Caco-2 (cell line): ENCODE results near the gene ROBO1. TPM values are rescaled to one million over a fixed set of nuclear protein-coding genes. Genes with fewer than 3 reads are reported as not detected.

ENCODE experiments used
- BruUV-seq: library from RNA; stranded (reverse); fragments of 400-500 nt; replicated peaks from 2 replicates; lab custom pipeline; 2021; lab: Mats Ljungman, UMichigan
- CTCF ChIA-PET: fragments of 300-600 bp; sonication (Branson Sonifier 250); formaldehyde crosslinking; loops from one replicate; lab custom pipeline; 2022; ENCODE audit warnings: antibody characterized with exemption; lab: Charles Lee
- POLR2A ChIA-PET: fragments of 300-600 bp; sonication (Branson Sonifier 250); formaldehyde crosslinking; loops from one replicate; lab custom pipeline; 2022; ENCODE audit warnings: antibody characterized with exemption; lab: Charles Lee
- DNase-seq, 2 experiments: peaks; one replicate each; pipeline versions ENCODE4 v3.0.0 to v3.0.0-alpha.2; 2020 to 2022
- H3K27me3 ChIP-seq: replicated peaks from 2 replicates; pipeline ENCODE4 v1.6.0; 2011; ENCODE audit warnings: low read length; ENCODE audit not compliant: control insufficient read depth, insufficient read depth
- H3K36me3 ChIP-seq: 2 replicates; pipeline ENCODE4 v1.5.1; 2011; ENCODE audit warnings: low read length; ENCODE audit not compliant: control insufficient read depth, insufficient read depth
- H3K4me1 ChIP-seq: fragments of 250-450 bp; sonication (Bioruptor Pico); 2 replicates; pipeline ENCODE4 v1.5.1; 2020; ENCODE audit warnings: mild to moderate bottlenecking
- H3K4me3 ChIP-seq: 2 replicates; pipeline ENCODE4 v1.5.1; 2011; ENCODE audit warnings: low read depth, mild to moderate bottlenecking, control low read depth, low read length
- H3K9me3 ChIP-seq: fragments of 250-450 bp; sonication (Bioruptor Pico); 2 replicates; pipeline ENCODE4 v1.5.1; 2020; ENCODE audit warnings: mild to moderate bottlenecking, moderate library complexity
- H3K27ac Mint-ChIP-seq: one replicate; pipeline ENCODE4 v1.8.0; 2022; ENCODE audit warnings: mixed read lengths; ENCODE audit not compliant: unreplicated experiment
- H3K27me3 Mint-ChIP-seq: one replicate; pipeline ENCODE4 v1.8.0; 2022; ENCODE audit warnings: mixed read lengths; ENCODE audit not compliant: insufficient read depth, unreplicated experiment
- H3K36me3 Mint-ChIP-seq: one replicate; pipeline ENCODE4 v1.8.0; 2022; ENCODE audit warnings: mild to moderate bottlenecking, mixed read lengths; ENCODE audit not compliant: insufficient read depth, unreplicated experiment
- H3K4me1 Mint-ChIP-seq: one replicate; pipeline ENCODE4 v1.8.0; 2022; ENCODE audit warnings: low read depth, mixed read lengths; ENCODE audit not compliant: unreplicated experiment
- H3K4me3 Mint-ChIP-seq: one replicate; pipeline ENCODE4 v1.8.0; 2022; ENCODE audit warnings: mild to moderate bottlenecking, moderate library complexity, mixed read lengths; ENCODE audit not compliant: unreplicated experiment
- H3K9me3 Mint-ChIP-seq: one replicate; pipeline ENCODE4 v1.8.0; 2022; ENCODE audit warnings: mixed read lengths; ENCODE audit not compliant: unreplicated experiment
- intact Hi-C: fragments of 100-400 bp; cut with micrococcal nuclease; formaldehyde crosslinking; loops from one replicate; pipeline ENCODE4 v1.10.0; 2022; ENCODE audit not compliant: unreplicated experiment
- total RNA-seq: library from RNA; stranded (reverse); gene quantifications from 2 replicates; pipeline ENCODE4 v1.2.3, GENCODE V29; 2022
- TF ChIP-seq, protein P1 (sequence below), 2 experiments: fragments of 200-600 bp in 1 of 2; IDR thresholded peaks; 1 replicate in 1 of 2; 2 replicates in 1 of 2; pipeline versions ENCODE4 v1.5.1 to v1.8.0; 2011 to 2022; ENCODE audit warnings: antibody characterized with exemption in 1 of 2, control low read depth in 1 of 2, inconsistent platforms in 1 of 2, low read depth in 1 of 2, low read length in 1 of 2, mild to moderate bottlenecking in 1 of 2, moderate library complexity in 1 of 2; ENCODE audit not compliant: insufficient read depth in 1 of 2, severe bottlenecking in 1 of 2, unreplicated experiment in 1 of 2

The ROBO1 gene
- total RNA-seq, 1 experiment from 2014 or later: 1.8 TPM

DNA sequence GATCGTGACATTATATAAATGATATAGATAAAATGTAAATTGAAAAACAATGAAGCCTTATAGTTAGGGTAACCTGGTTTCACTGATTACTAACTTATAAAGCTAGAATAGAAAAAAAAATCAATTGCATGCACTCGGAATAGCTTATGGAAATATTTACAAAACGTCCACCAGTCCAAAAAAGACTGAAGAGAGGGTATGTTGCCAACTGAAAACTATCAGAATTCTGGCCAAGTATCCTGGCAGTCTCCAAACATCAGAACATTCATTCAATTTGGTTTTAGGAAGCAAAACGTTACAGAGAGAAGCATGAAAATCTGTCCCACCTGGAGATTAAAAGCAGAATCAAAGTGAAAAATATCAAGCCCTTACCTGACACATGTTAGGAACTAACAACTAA, 892.4 kb downstream of the ROBO1 start:
- ChIA-PET POLR2A (no interaction called here), CTCF (no interaction called here)
- Histone ChIP-seq H3K9me3 (no peaks in the 10 kb centered on the region), H3K4me3 (no peak overlapping the region), H3K27me3 (no peaks in the 10 kb centered on the region), H3K36me3 (no peaks in the 10 kb centered on the region), H3K4me1 (no peaks in the 10 kb centered on the region)
- Mint-ChIP-seq H3K9me3 (no peaks in the 10 kb centered on the region), H3K36me3 (no peaks in the 10 kb centered on the region), H3K4me1 (no peaks in the 10 kb centered on the region), H3K27me3 (no peaks in the 10 kb centered on the region), H3K27ac (no peak overlapping the region), H3K4me3 (no peak overlapping the region)
- no TSS peak for BruUV-seq
- intact Hi-C loops: no loop called here
- TF ChIP-seq, protein P1, sequence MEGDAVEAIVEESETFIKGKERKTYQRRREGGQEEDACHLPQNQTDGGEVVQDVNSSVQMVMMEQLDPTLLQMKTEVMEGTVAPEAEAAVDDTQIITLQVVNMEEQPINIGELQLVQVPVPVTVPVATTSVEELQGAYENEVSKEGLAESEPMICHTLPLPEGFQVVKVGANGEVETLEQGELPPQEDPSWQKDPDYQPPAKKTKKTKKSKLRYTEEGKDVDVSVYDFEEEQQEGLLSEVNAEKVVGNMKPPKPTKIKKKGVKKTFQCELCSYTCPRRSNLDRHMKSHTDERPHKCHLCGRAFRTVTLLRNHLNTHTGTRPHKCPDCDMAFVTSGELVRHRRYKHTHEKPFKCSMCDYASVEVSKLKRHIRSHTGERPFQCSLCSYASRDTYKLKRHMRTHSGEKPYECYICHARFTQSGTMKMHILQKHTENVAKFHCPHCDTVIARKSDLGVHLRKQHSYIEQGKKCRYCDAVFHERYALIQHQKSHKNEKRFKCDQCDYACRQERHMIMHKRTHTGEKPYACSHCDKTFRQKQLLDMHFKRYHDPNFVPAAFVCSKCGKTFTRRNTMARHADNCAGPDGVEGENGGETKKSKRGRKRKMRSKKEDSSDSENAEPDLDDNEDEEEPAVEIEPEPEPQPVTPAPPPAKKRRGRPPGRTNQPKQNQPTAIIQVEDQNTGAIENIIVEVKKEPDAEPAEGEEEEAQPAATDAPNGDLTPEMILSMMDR (IDR thresholded peaks at IDR 0.05; ENCODE audit: insufficient read depth in 1 of 2, low read depth in 1 of 2, low read length in 1 of 2, severe bottlenecking in 1 of 2, unreplicated experiment in 1 of 2): no peak
- DNase-seq: no peak

DNA sequence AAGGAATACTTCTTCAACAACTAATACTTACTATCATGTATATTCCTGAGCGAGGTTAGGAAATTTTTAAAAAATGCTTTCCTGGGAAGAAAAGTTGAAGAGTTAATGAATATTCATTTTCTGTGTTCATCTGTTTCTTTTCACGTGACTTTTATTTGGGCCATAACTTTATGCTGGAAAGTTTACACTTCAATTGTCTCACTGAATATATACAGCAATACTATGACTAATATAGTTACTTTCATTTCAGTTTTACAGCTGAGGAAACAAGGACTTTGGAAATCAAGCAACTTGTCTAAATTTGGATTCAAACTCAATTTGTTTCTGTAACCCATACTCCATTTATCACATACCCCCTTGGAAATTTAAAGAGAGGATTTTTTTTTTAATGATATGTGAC, 894.2 kb downstream of the ROBO1 start:
- no TSS peak for BruUV-seq
- intact Hi-C loops: no loop called here
- no peak overlapping the region for H3K4me3 ChIP-seq
- no peaks in the 10 kb centered on the region for H3K27me3 Mint-ChIP-seq
- no peak overlapping the region for H3K27ac Mint-ChIP-seq
- POLR2A ChIA-PET: no interaction called here
- H3K36me3 Mint-ChIP-seq: no peaks in the 10 kb centered on the region
- no peaks in the 10 kb centered on the region for H3K9me3 Mint-ChIP-seq
- no peaks in the 10 kb centered on the region for H3K27me3 ChIP-seq
- CTCF ChIA-PET: no interaction called here
- TF ChIP-seq, protein P1 (IDR thresholded peaks at IDR 0.05; ENCODE audit: insufficient read depth in 1 of 2, low read depth in 1 of 2, low read length in 1 of 2, severe bottlenecking in 1 of 2, unreplicated experiment in 1 of 2): no peak
- H3K36me3 ChIP-seq: no peaks in the 10 kb centered on the region
- H3K4me3 Mint-ChIP-seq: no peak overlapping the region
- H3K4me1 Mint-ChIP-seq: no peaks in the 10 kb centered on the region
- DNase-seq: no peak
- no peaks in the 10 kb centered on the region for H3K4me1 ChIP-seq
- H3K9me3 ChIP-seq: no peaks in the 10 kb centered on the region

DNA sequence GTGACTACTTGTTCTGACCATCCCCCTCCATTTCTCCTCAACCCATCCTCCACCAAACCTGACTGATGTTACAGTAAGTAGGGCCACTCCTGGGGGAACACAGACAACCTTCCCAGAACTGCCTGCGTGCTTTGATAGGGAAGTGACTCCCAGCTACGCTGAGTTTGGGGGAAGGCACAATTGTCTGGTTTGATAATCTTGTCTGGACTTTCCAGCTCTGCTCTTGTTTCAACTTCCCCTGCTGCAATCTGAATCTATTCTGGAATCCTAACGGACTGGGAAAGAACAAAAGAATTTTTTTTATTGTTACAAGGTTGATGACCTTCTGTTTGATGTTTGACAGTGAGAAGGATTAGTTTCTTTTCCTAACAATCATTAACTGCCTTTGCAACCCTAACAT, 895.6 kb downstream of the ROBO1 start:
- H3K36me3 ChIP-seq: no peaks in the 10 kb centered on the region
- intact Hi-C loops: no loop called here
- BruUV-seq: no TSS peak
- Mint-ChIP-seq H3K27ac (no peak overlapping the region), H3K36me3 (no peaks in the 10 kb centered on the region), H3K4me1 (no peaks in the 10 kb centered on the region), H3K27me3 (no peaks in the 10 kb centered on the region), H3K4me3 (no peak overlapping the region), H3K9me3 (no peaks in the 10 kb centered on the region)
- no peaks in the 10 kb centered on the region for H3K9me3 ChIP-seq
- TF ChIP-seq, protein P1 (IDR thresholded peaks at IDR 0.05; ENCODE audit: insufficient read depth in 1 of 2, low read depth in 1 of 2, low read length in 1 of 2, severe bottlenecking in 1 of 2, unreplicated experiment in 1 of 2): no peak
- CTCF ChIA-PET: no interaction called here
- DNase-seq: no peak
- no peak overlapping the region for H3K4me3 ChIP-seq
- no peaks in the 10 kb centered on the region for H3K4me1 ChIP-seq
- POLR2A ChIA-PET: no interaction called here
- no peaks in the 10 kb centered on the region for H3K27me3 ChIP-seq
